Activated naive CD4-positive, alpha-beta T cell treated with anti-CD3 and anti-CD28 coated beads, Interleukin-2, amount 50 U/mL, for 72 hours (primary cell): ENCODE measurements around the gene DIABLO. TPM values are rescaled to one million over a fixed set of nuclear protein-coding genes. Genes with fewer than 3 reads are reported as not detected.
A peak's percentile ranks its signal among the peaks of the same experiment; 100 is the strongest.
"Not testable (repeated sequence)": the region's sequence is repeated elsewhere in the genome, so short reads cannot be mapped to it uniquely, and the experiment has no call there.

Experiments used
- ATAC-seq, 2 donors: fragments of 150-1000 bp; cut with Tn5 transposase; 2 replicates each; pipeline ENCODE4 v1.10.0; 2021; ENCODE audit warnings: mild to moderate bottlenecking in 2 of 2, moderate library complexity in 2 of 2
- DNase-seq, 2 donors: peaks; one replicate each; pipeline ENCODE4 v3.0.0; 2021 to 2022; ENCODE audit warnings: low spot score in 2 of 2
- H3K27ac Mint-ChIP-seq, 2 donors: one replicate each; pipeline ENCODE4 v1.8.0; 2022; ENCODE audit warnings: mild to moderate bottlenecking in 2 of 2, mixed read lengths in 2 of 2
- H3K36me3 Mint-ChIP-seq, 2 donors: one replicate each; pipeline ENCODE4 v1.8.0; 2022; ENCODE audit warnings: mixed read lengths in 2 of 2
- H3K9me3 Mint-ChIP-seq, 2 donors: one replicate each; pipeline ENCODE4 v1.8.0; 2022; ENCODE audit warnings: mixed read lengths in 2 of 2
- total RNA-seq, 2 donors: library from RNA; stranded (reverse); gene quantifications; one replicate each; pipeline ENCODE4 v1.2.3, GENCODE V29; 2022

Gene DIABLO
- total RNA-seq, 2 donors from 2014 or later: 50.0 to 63.8 TPM

DNA sequence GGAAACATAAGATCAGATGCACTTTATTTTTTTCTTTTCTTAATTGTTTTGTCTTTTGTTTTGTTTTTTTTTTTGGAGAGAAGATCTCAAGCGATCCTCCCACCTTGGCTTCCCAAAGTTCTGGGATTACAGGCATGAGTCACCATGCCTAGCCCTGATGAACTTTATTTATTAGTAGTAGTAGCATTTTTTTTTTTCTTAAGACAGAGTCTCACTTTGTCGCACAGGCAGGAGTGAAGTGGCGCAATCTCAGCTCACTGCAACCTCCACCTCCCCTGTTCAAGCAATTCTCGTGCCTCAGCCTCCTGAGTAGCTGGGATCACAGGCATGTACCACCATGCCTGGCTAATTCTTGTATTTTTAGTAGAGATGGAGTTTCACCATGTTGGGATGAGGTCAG lies 49.4 kb downstream of the DIABLO start:
- H3K9me3 Mint-ChIP-seq, DNase-seq, H3K36me3 Mint-ChIP-seq, ATAC-seq: not testable (repeated sequence)
- H3K27ac Mint-ChIP-seq: peak overlapping the region in 1 of 2 donors; percentile 12

DNA sequence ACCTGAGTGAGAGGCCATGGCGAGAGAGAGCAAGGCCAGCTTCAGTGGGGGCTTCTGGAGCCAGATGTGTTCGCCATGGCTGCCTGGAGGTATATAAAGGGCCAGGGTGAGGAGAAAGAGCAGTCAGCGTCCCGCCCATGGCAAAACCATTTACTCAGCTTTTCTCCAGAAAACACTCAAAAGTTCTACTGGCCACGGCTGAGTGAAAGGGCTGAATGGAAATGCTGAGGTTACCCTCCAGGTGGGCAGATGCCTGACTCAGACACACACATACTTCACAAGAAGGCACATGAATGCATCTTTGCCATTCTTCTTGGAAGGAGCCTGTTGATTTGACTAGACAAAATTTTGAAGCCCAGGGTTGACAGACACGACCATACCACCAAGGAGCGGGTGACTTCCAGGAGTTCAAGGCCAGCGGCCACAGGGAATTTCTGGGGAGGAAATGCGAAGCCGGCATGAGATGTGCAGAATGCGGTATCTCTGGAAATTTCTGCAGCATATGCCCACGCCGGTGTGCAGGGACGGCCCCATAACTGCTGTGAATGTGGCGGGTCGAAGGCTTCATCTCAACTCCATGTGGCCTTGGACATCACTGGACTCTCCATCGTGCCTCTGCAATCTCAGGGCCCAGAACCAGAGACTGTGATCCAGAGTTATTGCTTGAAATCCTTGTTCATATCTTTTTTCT lies 51.6 kb downstream of the DIABLO start, which contains the start of gene IL31:
Gene IL31 (minus strand): TSS at position 67 of the 691 bp plus-strand sequence. CDS start 49 bp downstream, at position 18.
- no peaks in the 10 kb centered on the region for H3K9me3 Mint-ChIP-seq
- DNase-seq: no peak
- H3K27ac Mint-ChIP-seq: no peak within 1 kb of the TSS
- ATAC-seq: no peak
- H3K36me3 Mint-ChIP-seq: no peaks in the 10 kb centered on the region

DNA sequence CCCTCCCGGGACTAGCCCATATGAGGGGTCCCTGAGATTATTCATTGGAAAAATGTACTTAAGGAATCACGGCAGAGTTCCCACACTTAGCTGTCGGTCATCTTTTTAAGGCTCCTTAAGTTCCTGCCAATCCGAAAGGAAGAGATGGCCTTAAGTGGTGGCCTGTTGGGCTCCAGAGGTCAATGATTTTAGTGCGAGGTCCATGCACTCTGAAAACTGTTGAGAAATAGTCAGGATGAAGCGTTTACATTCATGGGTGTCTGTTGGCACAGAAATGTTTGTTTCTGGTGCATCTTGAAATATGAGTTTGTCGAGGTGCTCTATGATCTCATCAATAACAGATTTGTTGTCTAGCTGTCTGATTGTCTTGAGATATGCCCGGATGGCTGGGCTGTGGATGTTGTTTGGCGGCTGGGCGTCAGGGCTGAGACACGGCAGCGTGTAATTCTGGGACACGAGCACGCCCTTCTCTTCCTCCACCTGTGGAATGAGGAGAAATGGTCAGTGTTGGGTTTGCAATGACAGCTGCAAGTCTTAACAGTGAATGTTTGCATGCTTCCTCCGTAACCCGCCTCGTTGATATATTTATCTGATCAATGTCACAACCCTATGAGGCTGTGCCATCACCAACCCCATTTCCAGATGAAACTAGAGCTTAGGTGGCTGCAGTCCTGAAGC lies 53.5 kb downstream of the DIABLO start:
- no peak for ATAC-seq
- no peaks in the 10 kb centered on the region for H3K36me3 Mint-ChIP-seq
- no peak overlapping the region for H3K27ac Mint-ChIP-seq
- no peak for DNase-seq
- H3K9me3 Mint-ChIP-seq: no peaks in the 10 kb centered on the region

DNA sequence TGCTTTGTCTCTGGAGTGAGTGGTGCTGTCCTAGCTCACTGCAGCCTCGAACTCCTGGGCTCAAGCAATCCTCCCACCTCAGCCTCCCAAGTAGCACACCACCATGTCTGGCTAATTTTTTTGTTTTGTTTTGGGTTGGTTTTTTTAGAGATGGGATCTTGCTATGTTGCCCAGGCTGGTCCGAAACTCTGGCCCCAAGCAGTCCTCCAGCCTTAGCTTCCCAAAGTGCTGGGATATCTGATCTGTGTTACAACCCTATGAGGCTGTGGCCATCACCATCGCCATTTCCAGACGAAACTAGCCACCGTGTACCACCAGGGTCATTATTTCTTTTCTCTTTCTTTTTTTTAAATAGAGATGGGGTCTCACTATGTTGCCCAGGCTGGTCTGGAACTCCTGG lies 54.5 kb downstream of the DIABLO start:
- DNase-seq: no peak
- Mint-ChIP-seq H3K36me3 (no peaks in the 10 kb centered on the region), H3K9me3 (no peaks in the 10 kb centered on the region), H3K27ac (no peak overlapping the region)
- no peak for ATAC-seq

DNA sequence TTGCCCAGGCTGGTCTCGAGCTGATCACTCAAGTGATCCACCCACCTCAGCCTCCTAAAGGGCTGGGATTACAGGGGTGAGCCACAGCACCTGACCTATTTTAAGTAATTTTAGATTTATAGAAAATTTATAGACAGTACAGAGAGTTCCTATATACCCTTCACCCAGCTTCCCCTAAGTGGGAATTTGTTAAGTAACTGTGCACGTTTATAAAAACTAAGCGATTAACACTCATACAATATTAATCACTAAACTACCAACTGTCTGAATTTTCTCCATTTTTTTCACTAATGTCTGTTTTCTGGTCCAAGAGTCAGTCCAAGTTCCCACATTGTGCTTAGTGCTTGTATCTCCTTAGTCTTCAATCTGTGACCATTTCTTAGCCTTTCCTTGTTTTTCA lies 57.4 kb downstream of the DIABLO start:
- Mint-ChIP-seq H3K9me3 (no peaks in the 10 kb centered on the region), H3K36me3 (no peaks in the 10 kb centered on the region), H3K27ac (no peak overlapping the region)
- ATAC-seq: no peak
- DNase-seq: no peak

DNA sequence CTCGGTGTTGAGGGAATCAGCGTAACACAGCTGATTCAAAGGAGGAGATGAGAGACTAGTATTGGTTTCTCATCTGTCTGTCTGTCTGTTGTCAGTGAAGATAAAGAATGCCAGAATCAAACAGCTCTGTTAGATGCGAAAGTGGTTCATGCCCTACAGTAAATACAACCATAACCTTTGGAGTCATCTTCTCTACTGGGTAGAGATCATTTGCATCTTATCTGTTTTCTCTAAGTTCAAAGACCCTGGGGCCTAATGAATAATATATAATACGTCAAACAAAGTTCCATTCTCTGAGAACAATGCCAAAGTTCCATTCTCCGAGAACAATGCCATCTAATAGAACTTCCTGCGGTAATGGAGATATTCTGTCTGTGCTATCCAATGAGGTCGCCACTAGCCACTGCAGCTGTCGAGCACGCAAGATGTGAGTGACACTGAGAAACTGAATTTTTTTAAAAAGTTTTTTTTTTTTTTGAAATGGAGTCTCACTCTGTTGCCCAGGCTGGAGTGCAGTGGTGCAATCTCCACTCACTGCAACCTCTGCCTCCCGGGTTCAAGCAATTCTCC lies 58.4 kb downstream of the DIABLO start:
- Mint-ChIP-seq H3K36me3 (no peaks in the 10 kb centered on the region), H3K9me3 (no peaks in the 10 kb centered on the region), H3K27ac (no peak overlapping the region)
- ATAC-seq (no peak), DNase-seq (no peak)

DNA sequence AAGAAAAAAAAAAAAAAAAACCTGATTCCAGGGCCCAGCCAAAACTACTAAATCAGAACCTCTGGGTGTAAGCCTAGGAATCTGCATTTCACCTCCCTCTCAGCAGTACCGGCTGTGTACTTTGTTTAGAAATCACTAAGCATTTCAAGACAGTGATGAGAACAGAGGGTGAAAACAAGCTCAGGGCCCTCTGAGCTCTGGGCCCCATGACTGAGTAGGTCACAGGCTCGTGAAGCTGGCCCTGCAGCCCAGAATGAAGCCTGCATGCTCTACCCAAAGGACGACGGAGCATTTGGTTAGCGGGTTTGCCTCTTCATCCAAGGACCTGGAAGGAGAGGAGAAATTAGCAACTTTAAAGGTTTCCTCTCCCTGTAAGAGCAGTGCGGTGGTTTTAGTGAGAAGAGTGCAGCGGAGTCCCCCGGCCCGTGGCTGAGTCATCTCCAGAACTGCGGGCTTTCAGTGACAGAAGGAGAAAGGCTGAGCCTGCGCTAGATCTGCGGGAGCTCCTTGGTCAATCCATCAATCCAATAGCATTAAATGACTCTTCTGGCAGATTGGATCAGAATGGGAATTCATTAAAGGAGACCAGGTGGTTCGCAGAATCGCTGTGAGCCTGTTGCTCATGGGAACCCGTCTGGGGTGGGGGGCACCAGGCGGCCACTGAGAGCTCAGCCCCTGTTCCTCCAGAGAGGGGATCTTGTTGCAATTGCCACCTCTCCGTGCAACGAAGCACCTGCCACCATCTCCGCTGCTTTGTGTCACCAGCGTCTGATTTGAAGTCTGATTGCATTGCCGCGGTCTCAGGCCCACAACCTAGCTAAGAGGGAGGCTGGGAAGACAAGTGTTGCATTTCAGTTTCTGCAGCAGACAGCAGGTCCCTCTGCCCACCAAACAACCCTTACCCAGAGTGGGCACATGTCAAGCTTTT lies 59.2 kb downstream of the DIABLO start:
- H3K27ac Mint-ChIP-seq: no peak overlapping the region
- no peaks in the 10 kb centered on the region for H3K36me3 Mint-ChIP-seq
- ATAC-seq (peak; percentile 75 to 90), DNase-seq (peak in 1 of 2 donors; percentile 40)
- no peaks in the 10 kb centered on the region for H3K9me3 Mint-ChIP-seq

DNA sequence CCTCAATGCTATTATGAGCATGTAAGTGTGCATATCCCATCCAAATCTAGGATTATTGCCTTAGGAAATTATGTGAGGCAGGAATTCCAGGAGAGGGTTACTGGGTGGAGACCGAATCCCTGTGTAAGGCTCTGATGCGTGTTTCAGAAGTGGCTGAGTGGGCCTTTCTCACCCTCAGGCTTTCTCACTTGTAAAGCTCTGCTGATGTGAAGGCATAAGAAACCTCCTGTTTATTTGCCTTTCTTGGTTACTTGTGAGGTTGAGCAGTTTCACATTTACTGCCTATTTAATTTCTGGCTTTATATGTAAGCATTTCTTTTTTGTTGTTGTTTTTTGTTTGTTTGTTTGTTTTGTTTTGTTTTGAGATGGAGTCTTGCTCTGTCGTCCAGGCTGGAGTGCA lies 62.9 kb downstream of the DIABLO start:
- no peak for ATAC-seq
- Mint-ChIP-seq H3K27ac (no peak overlapping the region), H3K9me3 (no peaks in the 10 kb centered on the region), H3K36me3 (no peaks in the 10 kb centered on the region)
- no peak for DNase-seq

DNA sequence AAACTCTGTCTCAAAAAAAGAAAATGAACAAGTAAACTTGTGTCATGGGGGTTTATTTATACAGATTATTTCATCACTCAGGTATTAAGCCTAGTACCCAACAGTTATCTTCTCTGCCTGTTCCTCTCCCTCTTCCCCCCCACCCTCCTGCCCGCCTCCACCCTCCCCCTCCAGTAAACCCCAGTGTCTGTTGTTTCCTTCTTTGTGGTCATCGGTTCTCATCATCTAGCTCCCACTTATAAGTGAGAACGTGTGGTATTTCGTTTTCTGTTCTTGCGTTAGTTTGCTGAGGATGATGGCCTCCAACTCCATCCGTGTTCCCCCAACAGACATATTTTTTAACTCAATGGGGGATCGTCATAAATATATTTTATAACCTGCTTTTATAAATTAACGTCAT lies 64.2 kb downstream of the DIABLO start:
- H3K27ac Mint-ChIP-seq: no peak overlapping the region
- ATAC-seq (no peak), DNase-seq (no peak)
- no peaks in the 10 kb centered on the region for H3K9me3 Mint-ChIP-seq
- no peaks in the 10 kb centered on the region for H3K36me3 Mint-ChIP-seq

DNA sequence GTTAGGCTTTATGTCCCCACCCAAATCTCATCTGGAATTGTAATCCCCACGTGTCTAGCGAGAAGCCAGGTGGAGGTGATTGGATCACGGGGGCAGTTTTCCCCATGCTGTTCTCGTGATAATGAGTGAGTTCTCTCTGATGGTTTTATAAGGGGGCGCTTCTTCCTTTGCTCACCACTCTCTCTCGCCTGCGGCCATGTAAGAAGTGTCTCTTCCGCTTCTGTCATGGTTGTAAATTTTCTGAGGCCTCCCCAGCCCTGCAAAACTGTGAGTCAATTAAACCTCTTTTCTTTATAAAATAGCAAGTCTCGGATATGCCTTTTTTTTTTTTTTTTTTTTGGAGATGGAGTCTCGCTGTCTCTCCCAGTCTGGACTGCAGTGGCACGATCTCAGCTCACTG lies 65.1 kb downstream of the DIABLO start:
- Mint-ChIP-seq H3K36me3 (no peaks in the 10 kb centered on the region), H3K27ac (no peak overlapping the region), H3K9me3 (no peaks in the 10 kb centered on the region)
- ATAC-seq (no peak), DNase-seq (no peak)

DNA sequence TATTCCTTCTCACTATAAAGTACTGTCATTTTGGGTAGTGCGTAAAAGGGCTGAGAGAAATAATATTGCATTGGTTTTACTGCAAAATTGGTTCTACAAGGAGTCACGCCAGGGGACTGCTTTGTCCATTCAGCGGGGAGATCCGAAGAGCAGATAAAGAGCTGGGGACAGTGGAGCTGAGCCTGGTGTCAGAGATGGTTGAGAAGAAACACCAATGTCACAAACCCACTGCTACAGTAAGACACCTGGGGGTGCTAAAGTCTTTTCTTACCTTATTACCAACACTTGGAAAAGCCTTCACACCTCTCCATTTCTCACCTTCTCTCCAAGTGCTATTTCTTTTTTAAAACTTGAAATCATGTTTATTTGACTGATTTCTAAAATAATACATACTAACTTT lies 66.0 kb downstream of the DIABLO start:
- no peak for DNase-seq
- H3K36me3 Mint-ChIP-seq: no peaks in the 10 kb centered on the region
- no peaks in the 10 kb centered on the region for H3K9me3 Mint-ChIP-seq
- no peak overlapping the region for H3K27ac Mint-ChIP-seq
- ATAC-seq: peak in 1 of 2 donors; percentile 47

DNA sequence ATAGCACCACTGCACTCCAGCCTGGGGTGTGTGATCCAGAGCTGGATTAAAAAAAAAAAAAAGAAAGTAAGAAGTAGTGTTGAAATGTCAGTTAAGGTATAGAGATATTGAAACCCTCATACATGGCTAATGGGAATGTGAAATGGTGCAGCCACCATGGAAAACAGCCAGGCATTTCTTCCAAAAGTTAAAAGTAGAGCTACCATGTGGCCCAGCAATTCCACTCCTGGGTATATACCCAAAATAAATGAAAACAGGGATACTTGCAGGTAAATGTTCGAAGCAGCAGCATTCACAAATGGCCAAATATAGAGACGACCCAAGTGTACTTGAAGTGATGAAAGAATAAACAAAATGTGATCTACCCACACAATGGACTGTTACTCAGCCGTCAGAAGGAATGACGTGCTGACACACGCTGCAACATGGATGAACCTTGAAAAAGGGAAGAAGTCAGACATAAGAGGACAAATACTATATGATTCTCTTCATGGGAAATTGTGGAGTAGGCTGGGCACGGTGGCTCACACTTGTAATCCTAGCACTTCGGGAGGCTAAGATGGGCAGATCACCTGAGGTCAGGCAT lies 67.1 kb downstream of the DIABLO start:
- ATAC-seq (no peak), DNase-seq (no peak)
- no peaks in the 10 kb centered on the region for H3K36me3 Mint-ChIP-seq
- no peaks in the 10 kb centered on the region for H3K9me3 Mint-ChIP-seq
- H3K27ac Mint-ChIP-seq: no peak overlapping the region

Other genes with a start within 250 kb of the DIABLO start
- 1 to 10 TPM; 3.3 to 5.8 TPM for gene BCL7A, start 204.2 kb downstream of the DIABLO start, total RNA-seq
- gene MLXIP, start 147.3 kb downstream of the DIABLO start, total RNA-seq: 10 to 100 TPM; 34.9 to 36.0 TPM
- gene IL31, start 51.8 kb downstream of the DIABLO start, total RNA-seq: under 1 TPM in 1 of 2 donors, not detected in 1; 0.87 TPM
- gene LRRC43, start 42.9 kb downstream of the DIABLO start, total RNA-seq: under 1 TPM; 0.36 to 0.47 TPM
- gene B3GNT4, start 22.3 kb downstream of the DIABLO start, total RNA-seq: 1 to 10 TPM in 1 of 2 donors, not detected in 1; 5.5 TPM
- 10 to 100 TPM; 23.9 to 24.2 TPM for gene VPS33A, start 40.4 kb upstream of the DIABLO start, total RNA-seq
- gene CLIP1, start 196.6 kb upstream of the DIABLO start, total RNA-seq: 10 to 100 TPM; 40.7 to 69.0 TPM